PC-9 (cell line): Measurements from ENCODE around the gene EVI5L.

ENCODE experiments used
- CTCF ChIP-seq: fragments of 200-600 bp; sonication (generic); conservative IDR thresholded peaks from 2 replicates; pipeline ENCODE4 v1.6.1; 2017; ENCODE audit warnings: mixed run types, antibody characterized with exemption, mild to moderate bottlenecking, moderate library complexity
- EZH2 ChIP-seq: fragments of 200-600 bp; sonication (generic); IDR thresholded peaks from 2 replicates; pipeline ENCODE4 v1.8.0; 2017; ENCODE audit warnings: antibody characterized with exemption, low read depth

GRCh38 chr19:7801020-7801570 is 28.9 kb upstream of the EVI5L start:
- no peak for TF ChIP-seq CTCF
- TF ChIP-seq EZH2: no peak
